Bronchial epithelial cell (primary cell): ENCODE measurements around the gene SHANK1. TPM values are rescaled to one million over a fixed set of nuclear protein-coding genes. Genes with fewer than 3 reads are reported as not detected.

Source experiments
- DNase-seq: peaks from one replicate; pipeline ENCODE4 v3.0.0-alpha.2; 2010; ENCODE audit warnings: low read depth
- FAIRE-seq: peaks from 2 replicates; lab custom pipeline; 2011; peaks lifted over from hg19 to GRCh38; lab: Jason Lieb, UNC
- H3K27me3 ChIP-seq: 2 replicates; pipeline ENCODE4 v1.5.1; 2011; ENCODE audit warnings: low read length; ENCODE audit not compliant: control insufficient read depth, insufficient read depth
- H3K36me3 ChIP-seq: 2 replicates; pipeline ENCODE4 v1.5.1; 2011; ENCODE audit warnings: low read length; ENCODE audit not compliant: control insufficient read depth, insufficient read depth
- H3K4me3 ChIP-seq: 2 replicates; pipeline ENCODE4 v1.5.1; 2011; ENCODE audit warnings: mild to moderate bottlenecking, low read depth, low read length, control low read depth
- CTCF ChIP-seq: IDR thresholded peaks from 2 replicates; pipeline ENCODE4 v1.5.1; 2011; ENCODE audit warnings: mild to moderate bottlenecking, moderate library complexity, low read length, control low read depth, inconsistent platforms; ENCODE audit not compliant: insufficient read depth, severe bottlenecking
- total RNA-seq: library from RNA; depleted of rRNA; stranded (reverse); fragments of >200 nt; gene quantifications from 2 replicates; pipeline ENCODE4 v1.2.1, GENCODE V29; 2014

Gene SHANK1
- total RNA-seq, 1 donor from 2014 or later, result not detected

- TF ChIP-seq CTCF, result no peak
- Histone ChIP-seq H3K27me3 (no peaks in the 10 kb centered on the region), H3K4me3 (no peak overlapping the region), H3K36me3 (no peaks in the 10 kb centered on the region)
- FAIRE-seq, result no peak
- DNase-seq, result no peak
Observed at GRCh38 chr19:50710612-50711011, 9.0 kb downstream of the SHANK1 start.

- no peak for FAIRE-seq
- H3K27me3 ChIP-seq, result no peaks in the 10 kb centered on the region
- no peak for TF ChIP-seq CTCF
Observed at GRCh38 chr19:50710094-50710493, 9.5 kb downstream of the SHANK1 start.

GRCh38 chr19:50708179-50708879 is 11.3 kb downstream of the SHANK1 start:
- Histone ChIP-seq H3K36me3 (no peaks in the 10 kb centered on the region), H3K27me3 (no peaks in the 10 kb centered on the region), H3K4me3 (no peak overlapping the region)
- no peak for TF ChIP-seq CTCF
- FAIRE-seq (peak; percentile 58), DNase-seq (no peak)

More at GRCh38 chr19:50710094-50710493, 9.5 kb downstream of the SHANK1 start:
- no peak for DNase-seq
- Histone ChIP-seq H3K36me3 (no peaks in the 10 kb centered on the region), H3K4me3 (no peak overlapping the region)

- Histone ChIP-seq H3K4me3 (no peak overlapping the region), H3K27me3 (no peaks in the 10 kb centered on the region), H3K36me3 (no peaks in the 10 kb centered on the region)
- TF ChIP-seq CTCF, result no peak
- DNase-seq (no peak), FAIRE-seq (no peak)
Observed at GRCh38 chr19:50706387-50706786, 13.2 kb downstream of the SHANK1 start.

- FAIRE-seq, result peak; percentile 23
- no peaks in the 10 kb centered on the region for H3K27me3 ChIP-seq
- peak; percentile 38 for DNase-seq
- TF ChIP-seq CTCF, result peak; percentile 56
- no peak overlapping the region for H3K4me3 ChIP-seq
- H3K36me3 ChIP-seq, result no peaks in the 10 kb centered on the region
Observed at GRCh38 chr19:50705422-50706019, 14.1 kb downstream of the SHANK1 start.
